ENCODE data around the gene XRCC5.

XRCC5 gene

DNA sequence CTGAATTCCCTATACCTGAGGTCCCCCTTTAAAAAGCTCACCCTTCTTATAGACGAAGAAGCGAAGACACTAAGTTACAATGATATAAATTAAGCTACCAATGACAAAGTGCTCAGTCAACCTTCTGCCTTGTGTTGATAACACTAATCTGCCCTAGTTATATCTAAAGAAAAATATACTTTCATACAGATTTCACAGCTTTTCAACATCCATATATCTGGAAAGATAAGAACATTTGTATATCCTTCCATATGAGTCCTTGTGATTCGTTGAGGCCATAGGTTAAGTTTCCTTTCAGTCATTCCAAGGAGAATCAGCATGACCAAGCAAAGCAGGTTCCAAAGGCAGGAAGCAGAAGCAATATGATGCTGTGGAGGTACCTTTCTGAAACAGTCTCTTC, 46.8 kb downstream of the XRCC5 start:
- no peak for DNase-seq (ENCODE audit: low read depth in 2 of 2)

DNA sequence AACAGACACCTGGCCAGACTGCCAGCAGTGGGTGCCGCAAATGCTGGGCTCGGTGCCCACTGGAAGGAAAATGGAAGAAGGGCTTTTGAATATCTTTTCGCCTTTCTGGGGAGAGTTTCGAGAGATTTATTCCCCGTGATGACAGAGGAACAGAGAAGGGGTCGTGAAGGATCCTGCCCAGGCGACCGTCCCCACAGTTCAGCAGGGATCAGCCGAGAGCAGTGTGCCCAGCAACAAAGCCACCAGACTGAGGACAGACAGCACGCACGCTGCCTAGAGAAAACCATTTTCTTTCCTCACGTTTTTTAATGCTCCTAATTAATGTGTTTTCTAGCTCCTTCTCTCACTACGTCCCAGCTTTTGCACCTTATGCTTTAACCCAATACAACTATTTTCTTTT, 47.7 kb downstream of the XRCC5 start:
- DNase-seq (ENCODE audit: low read depth in 2 of 2) = no peak

DNA sequence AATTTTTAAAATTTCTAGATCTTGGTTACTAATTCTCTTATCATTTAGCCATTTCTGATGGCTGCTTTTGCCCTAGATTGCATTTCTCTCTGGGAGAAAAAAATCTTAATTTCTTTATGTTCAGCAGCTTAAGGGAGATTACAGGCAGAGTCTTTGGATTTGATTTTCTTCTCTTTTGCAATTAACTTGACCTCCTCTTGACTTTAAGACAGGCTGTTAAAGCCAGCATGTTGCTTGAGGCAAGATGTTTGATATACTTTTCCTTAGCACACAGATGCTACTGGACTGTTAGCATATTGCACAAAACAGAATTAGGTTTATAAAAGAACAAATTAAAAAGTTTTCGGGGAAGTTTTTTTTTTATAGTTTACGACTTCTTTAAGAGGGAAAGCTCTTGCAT, 50.0 kb downstream of the XRCC5 start:
- DNase-seq (ENCODE audit: low read depth in 2 of 2) = no peak

DNA sequence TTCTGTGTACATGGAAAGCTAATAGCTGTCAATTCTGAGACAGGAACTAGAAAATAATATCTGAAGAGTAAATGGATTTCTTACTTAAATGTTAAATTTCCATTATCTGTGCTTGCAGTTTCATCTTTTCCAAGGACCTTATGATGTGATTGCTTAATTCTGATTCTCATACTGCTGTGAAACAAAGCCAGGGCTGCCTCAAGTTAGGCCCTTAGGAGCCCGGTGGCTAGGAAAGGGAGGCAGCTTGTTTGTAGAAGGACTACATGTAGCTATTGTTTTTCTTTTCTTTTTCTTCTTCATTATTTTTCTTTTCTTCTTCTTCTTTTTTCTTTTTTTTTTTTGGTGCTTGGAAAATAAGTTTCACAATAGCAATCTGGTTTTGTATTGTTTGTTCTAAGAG, 50.5 kb downstream of the XRCC5 start:
- DNase-seq (ENCODE audit: low read depth in 2 of 2) = no peak

DNA sequence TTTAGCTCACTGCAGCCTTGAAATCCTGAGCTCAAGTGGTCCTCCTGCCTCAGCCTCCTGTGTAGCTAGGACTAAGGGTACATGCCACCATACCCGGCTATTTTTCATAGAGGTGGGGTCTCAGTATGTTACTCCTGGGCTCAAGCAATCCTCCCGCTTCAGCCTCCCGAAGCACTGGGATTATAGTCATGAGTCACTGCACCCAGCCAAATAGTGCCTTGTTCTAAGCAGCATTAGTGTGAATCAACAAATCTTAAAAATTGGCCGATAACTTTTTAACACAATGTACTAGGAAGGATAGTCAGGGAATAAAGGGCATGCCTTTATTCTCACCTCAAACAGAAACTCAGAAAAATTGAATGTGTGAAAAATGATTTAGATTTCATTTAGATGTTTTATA, 51.6 kb downstream of the XRCC5 start:
- no peak for DNase-seq (ENCODE audit: low read depth in 2 of 2)

DNA sequence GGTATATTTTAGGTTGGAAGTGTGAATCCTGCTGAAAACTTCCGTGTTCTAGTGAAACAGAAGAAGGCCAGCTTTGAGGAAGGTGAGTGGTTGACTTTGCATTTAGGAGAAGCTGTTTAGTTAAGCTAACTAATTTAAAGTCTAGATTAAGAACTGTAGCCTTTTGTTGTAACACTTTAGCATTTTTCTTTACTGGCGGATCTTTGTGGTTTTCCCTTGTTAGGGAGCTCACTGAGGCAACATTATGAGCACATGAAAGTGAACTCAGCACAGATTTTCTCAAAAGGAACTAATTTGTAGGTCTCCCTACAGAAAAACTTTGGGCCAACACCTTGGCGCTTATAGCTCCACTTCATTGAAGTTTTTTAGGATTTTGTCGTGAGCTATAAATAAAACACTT, 52.8 kb downstream of the XRCC5 start:
- DNase-seq (ENCODE audit: low read depth in 2 of 2) = no peak

DNA sequence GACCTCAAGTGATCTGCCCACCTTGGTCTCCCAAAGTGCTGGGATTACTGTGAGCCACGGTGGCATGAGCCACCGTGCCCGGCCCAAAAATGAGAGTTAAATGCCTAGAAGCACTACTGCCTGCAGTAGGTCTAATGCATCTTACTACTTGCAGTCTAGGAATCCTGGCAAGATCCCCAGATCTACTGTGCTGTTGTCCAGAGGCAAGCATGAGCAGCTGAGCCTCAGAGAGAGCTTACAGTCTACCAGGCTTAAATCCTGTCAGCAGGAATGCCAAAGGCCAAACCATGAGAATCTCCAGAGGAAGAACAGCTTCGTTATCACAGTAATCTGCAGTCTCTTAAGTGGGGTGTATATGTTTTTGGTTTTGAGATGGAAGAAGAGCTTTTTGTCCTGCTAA, 54.4 kb downstream of the XRCC5 start:
- DNase-seq (ENCODE audit: low read depth in 2 of 2) = no peak

DNA sequence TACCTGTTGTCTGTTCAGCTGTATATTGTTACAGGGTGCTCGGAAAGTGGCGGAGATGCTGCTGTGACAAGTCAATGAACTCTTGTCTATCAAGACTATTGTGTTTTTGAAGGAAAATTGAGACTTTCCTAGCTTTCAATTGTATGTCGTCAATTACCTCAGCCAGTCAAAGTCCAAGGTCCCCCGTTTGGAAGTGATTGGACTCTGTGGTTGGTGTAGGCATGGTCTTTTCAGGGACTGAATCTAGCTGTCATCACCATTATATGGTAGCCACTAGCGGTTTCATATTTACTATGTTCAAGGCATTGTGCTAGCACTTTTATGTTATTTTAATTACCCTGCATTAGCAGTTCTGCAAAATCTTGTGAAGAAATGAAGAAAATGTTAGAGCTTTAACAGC, 54.9 kb downstream of the XRCC5 start:
- DNase-seq (ENCODE audit: low read depth in 2 of 2) = no peak

DNA sequence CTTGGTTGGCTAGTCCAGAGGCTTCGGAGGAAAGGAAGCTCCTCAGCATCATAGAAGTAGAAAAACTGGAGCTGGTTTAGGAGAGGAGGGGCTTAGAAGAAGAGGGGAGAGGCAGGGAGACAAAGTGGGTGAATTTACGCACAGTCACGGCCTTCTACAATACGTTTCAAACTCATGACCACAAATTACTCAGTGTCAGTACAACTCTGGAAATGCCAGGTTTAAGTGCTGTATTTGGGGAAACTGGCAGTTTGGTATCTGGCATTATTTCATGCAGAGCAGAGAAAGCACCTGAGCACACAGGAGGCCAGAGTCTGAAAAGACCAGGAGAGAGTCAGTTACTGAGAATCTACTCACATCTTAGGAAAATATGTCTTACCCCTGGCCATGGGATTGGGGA, 55.4 kb downstream of the XRCC5 start:
- DNase-seq (ENCODE audit: low read depth in 2 of 2) = no peak

DNA sequence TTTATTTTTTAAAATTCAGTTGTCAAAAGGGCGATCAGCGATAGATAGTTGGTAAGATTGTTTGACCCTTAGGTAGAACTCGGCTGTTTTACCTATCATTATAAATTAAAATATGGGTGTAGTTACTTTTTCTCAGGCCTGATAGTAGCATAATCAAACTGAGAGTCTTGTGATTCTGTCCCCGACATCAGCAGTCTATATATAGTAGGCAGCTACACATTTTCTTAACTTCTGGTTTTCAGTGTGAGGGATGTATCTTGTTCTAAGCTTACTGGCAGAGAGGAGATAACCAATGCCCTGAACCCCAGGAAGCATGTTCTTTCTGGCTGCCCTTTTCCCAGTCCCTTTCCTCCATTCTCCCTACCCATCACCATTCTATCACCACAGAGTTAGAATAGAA, 56.6 kb downstream of the XRCC5 start:
- DNase-seq (ENCODE audit: low read depth in 2 of 2) = no peak

DNA sequence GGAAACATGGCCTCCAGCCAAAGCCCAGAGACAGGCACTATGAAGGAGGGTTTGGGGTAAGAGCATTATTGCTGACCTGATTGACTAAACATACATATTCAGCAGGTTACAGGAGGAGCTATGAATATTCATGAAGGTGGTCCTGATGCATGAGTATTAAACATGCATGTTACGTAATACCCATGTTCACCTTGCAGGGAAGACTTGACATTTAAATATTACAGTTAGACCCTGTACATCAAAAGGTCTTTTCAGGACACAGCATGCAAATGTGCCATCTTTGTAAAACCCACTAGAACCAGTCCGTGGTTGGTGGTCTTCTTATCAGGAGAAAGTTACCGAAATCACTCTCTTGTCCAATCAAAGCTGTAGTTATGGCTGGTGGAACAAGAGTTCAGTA, 59.9 kb downstream of the XRCC5 start:
- no peak for DNase-seq (ENCODE audit: low read depth in 2 of 2)

DNA sequence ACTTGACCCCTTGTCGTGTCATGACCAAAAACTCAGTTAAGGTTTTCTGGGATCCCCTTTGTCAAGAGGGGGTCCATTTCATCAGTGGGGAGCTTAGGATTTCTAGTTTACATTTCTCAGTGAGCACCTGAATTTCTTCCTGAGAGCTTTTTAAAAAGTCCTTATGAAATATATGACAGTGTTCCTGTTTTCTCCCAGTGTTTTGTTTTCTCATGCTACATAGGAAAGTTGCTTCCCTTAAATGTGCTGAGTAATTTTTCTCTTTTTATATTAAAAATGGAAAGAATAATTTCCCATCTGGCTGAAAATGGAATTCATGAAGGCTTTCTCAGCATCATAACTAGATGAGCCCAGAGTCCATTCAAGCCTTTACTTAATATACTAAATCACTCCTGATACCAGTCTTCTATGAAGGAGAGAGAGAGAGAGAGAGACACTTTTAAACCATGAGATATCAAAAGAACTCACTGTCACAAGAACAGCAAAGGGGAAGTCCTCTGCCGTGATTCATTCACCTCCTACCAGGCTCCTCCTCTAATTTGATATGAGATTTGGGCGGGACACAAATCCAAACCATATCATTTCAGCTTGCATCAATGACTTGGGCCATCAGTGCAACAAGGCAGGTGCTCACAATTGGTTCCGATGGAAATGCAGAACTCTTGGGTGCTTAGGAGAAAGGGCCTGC, 61.1 kb downstream of the XRCC5 start:
- no peak for DNase-seq (ENCODE audit: low read depth in 2 of 2)

DNA sequence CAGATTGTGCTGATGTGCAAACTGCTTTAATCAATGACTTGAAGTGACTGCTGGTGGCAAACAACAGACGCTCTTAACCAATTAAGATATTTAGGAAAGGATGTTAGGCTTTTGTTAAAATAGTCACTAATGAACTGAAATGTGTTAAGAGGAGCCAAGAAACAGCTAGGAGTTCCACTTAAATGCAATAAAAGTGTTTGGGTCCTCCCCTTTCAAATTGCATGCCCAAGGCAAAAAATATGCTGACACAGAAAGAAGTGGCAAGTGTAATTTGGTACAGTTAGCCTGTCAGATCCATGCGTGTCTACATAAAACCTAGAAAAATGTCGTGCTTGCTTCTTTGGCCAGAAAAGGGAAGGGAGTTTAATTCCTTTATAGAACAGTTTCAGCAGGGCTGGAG, 61.9 kb downstream of the XRCC5 start:
- DNase-seq (ENCODE audit: low read depth in 2 of 2) = no peak

DNA sequence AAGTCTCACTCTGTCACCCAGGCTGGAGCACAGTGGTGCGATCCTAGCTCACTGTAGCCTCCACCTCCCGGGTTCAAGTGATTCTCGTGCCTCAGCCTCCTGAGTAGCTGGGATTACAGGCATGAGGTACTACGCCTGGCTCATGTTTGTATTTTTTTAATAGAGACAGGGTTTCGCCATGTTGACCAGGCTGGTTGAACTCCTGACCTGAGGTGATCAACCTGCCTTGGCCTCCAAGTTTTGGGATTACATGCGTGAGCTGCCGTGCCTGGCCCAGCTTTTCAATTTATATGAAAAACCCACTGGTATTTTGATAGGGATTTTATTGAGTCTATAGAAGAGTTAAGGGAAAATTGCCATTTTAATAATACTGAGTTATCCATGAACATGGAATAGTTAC, 63.3 kb downstream of the XRCC5 start:
- DNase-seq (ENCODE audit: low read depth in 2 of 2) = no peak

DNA sequence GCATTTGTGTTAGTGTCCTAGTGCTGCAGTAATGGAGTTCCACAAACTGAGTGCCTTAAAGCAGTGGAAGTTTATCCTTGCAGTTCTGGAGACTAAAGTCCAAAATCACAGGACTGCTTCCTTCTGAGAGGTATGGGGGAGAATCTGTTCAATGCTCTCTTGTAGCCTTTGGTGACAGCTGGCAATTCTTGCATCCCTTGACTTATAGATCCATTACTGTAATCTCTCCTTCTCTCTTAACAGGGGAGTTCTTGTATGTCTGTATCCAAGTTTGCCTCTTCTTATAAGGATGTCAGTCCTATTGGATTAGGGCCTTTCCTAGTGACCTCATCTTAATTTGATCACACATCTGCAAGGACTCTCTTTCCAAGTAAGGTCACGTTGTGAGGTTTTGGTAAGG, 69.9 kb downstream of the XRCC5 start:
- no peak for DNase-seq (ENCODE audit: low read depth in 2 of 2)

DNA sequence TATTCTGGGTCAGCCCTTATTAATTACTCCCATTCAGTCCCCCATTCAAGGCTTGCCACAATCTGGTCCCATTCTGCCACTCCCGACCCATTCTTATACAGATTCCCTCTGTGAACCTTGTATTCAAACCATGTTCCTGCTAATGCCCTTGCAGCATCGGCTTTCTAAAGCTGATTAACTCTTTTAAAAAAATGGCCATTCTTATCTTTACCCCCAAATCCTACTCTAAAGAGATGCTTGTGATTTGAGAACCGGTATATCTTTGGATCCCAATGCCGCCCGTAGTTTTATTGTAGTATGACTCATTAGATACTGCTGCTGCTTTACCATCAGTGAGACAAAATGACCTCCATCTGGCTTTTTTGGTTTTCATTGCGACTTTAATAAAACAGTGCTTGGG, 72.2 kb downstream of the XRCC5 start:
- DNase-seq (ENCODE audit: low read depth in 2 of 2) = no peak

DNA sequence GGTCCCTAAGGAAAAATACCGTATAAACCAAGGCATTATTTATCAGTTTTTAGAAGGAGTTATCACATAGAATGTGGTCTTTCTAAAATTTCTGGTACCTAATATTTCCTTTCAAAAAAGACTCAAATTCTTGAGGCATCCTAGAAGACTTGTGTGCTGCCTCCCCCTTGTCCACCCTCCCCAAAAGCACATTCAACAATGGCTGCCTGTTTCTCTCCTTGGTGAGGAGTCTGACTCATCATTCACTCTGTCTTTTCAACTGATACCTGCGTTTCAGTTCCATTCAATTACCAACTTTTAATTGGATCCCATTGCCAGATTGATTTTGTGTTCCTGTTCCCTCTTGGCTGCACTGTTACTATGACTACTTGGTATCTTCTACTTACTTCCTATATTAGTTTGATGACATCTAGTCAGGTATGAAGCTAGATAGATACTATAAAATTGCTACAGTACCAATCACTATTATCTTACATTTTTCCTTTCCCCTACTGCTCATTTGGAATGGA, 72.9 kb downstream of the XRCC5 start:
- DNase-seq (ENCODE audit: low read depth in 2 of 2) = no peak

DNA sequence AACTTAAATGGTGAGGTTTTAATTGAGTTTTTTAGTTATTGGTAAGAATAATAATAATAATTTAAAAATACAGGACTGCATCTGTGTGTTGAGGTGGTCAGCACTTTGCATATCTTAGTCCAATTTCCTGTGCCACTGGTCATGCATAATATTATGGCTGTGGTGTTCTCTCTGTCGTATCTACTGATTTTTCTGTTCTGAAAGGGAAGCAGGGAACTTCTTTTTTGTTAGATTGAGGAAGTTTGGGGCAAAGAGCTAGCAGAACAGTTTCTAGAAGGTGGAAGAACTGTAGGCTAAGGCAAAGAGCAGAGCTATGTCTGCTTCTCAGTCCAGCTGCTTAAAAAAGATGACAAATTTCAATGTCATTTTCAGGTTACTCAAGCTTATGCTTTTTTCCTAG, 74.3 kb downstream of the XRCC5 start:
- DNase-seq (ENCODE audit: low read depth in 2 of 2) = no peak

DNA sequence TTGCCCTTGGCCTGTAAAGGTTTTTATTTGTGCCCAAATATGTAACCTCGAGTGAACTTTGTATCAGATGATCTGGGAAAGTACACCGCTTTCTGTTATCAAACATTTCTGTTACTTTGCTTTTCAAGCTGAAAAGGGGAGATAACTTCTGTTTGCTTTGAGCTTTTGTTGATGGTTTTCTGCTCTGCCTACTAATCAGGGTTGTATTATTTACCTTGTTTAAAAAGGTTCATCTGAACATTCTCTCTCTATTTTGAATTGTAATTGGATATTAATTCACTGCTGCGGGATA, 79.4 kb downstream of the XRCC5 start:
- DNase-seq (ENCODE audit: low read depth in 2 of 2) = no peak

DNA sequence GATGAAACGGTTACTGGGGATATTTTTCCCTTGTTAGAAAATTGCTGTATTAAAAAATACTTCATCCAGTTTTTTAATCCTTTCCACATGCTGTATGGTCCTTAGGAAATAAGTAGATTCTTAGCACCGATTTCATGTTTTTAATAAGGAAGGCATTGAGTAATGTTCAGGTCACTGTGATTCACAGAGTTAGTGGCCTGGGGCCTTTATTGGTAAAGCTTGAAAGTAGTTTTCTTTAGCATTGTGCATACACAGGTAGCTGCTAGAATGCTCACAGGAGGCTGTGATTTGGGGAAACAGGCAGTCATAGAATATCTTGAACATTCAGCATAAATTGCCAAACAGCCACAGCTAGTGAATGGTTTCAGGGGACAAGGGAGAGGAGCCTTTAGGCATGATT, 79.8 kb downstream of the XRCC5 start:
- DNase-seq (ENCODE audit: low read depth in 2 of 2) = no peak

DNA sequence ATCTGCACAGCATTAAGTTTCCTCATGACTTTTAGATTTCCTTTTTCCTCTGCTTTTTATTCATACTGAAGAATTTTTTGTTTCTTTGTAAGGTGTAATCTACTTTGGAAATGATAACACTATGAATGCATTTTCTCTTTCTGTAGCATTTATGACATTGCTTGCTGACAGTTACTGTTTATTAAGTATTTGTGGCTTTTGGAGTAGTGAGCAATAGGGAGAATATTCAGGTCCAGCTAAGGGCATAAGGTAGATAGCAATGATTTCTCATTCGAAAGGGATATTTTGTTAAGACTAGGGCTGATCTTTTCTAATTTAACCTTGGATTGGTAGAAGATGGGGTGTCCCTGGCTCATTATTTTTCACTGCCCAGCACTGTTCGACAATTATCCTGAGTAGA, 80.3 kb downstream of the XRCC5 start:
- no peak for DNase-seq (ENCODE audit: low read depth in 2 of 2)

DNA sequence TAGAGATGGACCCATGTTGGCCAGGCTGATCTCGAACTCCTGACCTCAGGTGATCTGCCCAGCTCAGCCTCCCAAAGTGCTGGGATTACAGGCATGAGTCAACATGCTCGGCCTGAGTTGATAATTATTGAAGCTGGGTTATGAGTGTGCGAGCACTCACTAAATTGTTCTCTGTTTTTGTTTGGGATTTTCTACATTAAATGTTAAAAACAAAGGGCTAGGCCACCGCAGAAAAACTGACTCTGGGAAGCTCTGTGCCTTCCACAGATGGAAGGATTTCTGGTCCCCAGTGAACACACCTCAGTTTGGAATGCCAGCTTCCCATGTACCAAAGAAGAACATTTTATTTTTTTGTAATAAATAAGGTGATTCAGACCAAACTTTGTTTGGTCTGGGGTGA, 83.0 kb downstream of the XRCC5 start:
- DNase-seq (ENCODE audit: low read depth in 2 of 2) = no peak

DNA sequence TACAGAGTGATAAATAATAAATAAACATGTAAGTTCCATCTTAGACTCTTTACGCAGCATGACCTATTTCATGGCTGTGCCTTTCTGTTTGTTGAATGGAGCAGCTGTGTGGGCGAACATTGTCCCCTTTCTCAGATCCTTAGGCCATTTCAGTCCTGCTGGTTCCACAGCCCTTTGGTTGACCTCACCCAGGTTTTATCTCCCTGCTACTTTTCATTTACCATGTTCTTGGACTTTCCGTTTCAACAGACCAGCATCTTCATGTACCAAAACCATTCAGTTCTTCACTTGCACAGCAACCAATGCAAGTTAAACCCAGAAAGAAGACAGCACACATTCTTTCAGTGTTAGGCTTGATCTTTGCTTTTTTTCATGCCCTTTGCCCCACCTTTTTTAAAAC, 83.8 kb downstream of the XRCC5 start:
- DNase-seq (ENCODE audit: low read depth in 2 of 2) = no peak

DNA sequence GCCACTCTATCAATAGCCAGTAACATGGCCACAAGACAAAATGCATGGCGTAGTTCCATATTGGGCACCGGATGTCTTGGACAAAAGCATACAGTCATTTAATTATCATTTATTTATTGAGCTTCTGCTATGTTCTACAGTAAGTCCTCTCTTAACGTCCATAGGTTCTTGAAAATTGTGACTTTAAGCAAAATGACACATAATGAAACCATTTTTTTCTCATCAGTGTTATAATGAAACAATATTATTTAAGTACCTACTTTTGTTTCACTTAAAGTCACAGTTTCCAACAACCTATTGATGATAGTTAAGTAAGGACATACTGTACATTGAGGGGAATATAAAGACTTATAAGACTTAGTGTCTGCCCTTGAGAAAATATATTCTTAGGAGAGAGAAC, 84.9 kb downstream of the XRCC5 start:
- DNase-seq (ENCODE audit: low read depth in 2 of 2) = no peak

DNA sequence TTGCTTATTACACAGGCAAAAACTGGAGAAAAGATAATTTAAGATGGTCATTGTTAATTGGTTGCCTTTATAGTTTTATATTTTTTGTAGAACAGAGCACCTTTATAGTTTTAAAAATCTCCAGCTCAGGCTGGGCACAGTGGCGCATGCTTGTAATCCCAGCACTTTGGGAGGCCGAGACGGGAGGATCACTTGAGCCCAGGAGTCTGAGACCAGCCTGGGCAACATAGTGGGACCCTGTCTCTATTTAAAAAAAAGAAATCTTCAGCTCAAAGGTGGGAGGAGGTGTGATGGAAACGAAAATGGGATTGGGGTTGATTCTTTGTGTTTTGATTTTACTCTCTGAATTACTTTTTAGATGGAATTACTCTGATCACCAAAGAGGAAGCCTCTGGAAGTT, 85.4 kb downstream of the XRCC5 start:
- no peak for DNase-seq (ENCODE audit: low read depth in 2 of 2)
